H1 (cell line): ENCODE data around the gene MT1H. TPM values are rescaled to one million over a fixed set of nuclear protein-coding genes. Genes with fewer than 3 reads are reported as not detected.

Source experiments
- TCF12 ChIP-seq: IDR thresholded peaks from 2 replicates; pipeline ENCODE4 v1.6.1; 2011; ENCODE audit warnings: low read depth, mild to moderate bottlenecking, low read length
- polyA plus RNA-seq, 7 experiments: library from polyadenylated mRNA; depleted of rRNA in 3 of 7; stranded (reverse) in 5 of 7; unstranded in 2 of 7; fragments of >200 nt in 5 of 7; fragments of 200-250 nt in 2 of 7; gene quantifications; 1 replicate in 5 of 7; 2 replicates in 1 of 7; 4 replicates in 1 of 7; pipeline versions ENCODE4 v1.2.1 to v1.2.3, GENCODE V29; 2011 to 2013; ENCODE audit warnings: missing spikeins in 2 of 7, mixed read lengths in 2 of 7
- total RNA-seq: library from RNA; stranded (reverse); fragmentation: NEBNext Ultra II Directional; extraction: Animal tissue kit (Norgen Biotek cat#: 25700); gene quantifications from 2 replicates; pipeline ENCODE4 v1.2.1, GENCODE V29; 2021

The MT1H gene
- total and polyA plus RNA-seq, 2 of the 8 experiments (the other 6 are each of a cell fraction or from before 2014, with no cell fraction given): 11.9 to 95.7 TPM

DNA sequence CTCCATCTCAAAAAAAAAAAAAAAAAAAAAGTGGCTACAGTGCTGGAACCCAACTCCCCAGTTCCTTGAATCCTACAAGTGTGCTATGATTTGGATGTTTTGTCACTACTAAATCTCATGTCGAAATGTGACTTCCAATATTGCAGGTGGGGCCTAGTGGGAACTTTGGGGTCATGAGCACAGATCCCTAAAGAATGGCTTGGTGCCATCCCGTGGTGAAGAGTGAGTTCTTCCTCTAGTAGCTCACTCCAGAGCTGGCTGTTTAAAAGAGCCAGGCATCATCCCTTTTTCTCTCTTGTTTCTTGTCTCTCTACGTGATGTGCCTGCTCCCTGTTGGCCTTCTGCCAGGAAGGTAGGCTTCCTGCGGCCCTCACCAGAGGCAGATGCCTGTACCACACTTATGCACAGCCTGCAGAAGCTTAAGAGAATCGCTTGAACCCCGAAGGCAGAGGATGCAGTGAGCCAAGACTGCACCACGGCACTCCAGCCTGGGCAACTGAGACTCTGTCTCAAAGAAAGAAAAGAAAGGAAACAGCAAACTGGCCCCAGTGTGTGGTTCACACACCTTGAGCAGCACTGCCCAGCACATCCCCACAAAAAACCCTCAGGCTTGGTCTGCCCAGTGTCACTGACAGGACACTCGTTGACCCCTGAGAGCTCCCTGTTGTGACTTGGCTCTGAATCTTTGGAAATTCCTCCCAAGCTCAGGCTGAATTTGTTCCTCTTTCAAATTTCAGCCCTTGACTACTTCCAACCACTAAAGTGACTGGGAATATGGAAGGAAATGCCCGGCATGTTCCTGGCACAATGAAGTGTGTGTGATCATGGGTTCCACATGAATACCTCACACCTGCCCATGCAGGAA lies 40.9 kb upstream of the MT1H start (continued):
- TF ChIP-seq TCF12: no peak
- TF ChIP-seq, all 59 proteins: peak for 2
